GM06990 (cell line): ENCODE measurements around the gene DTNA.

ENCODE experiments used
- DNase-seq: peaks from one replicate; pipeline ENCODE4 v3.0.0-alpha.2; 2011; ENCODE audit not compliant: insufficient read length; ENCODE audit errors: extremely low read depth
- H3K27me3 ChIP-seq: replicated peaks from 2 replicates; pipeline ENCODE4 v1.6.0; 2011; ENCODE audit warnings: low read length; ENCODE audit not compliant: control insufficient read depth, insufficient read depth
- H3K36me3 ChIP-seq: 2 replicates; pipeline ENCODE4 v1.5.1; 2011; ENCODE audit warnings: low read length; ENCODE audit not compliant: control insufficient read depth, insufficient read depth
- H3K4me3 ChIP-seq: replicated peaks from 2 replicates; pipeline ENCODE4 v1.5.1; 2011; ENCODE audit warnings: low read depth, mild to moderate bottlenecking, control low read depth, low read length
- TF ChIP-seq, protein P1 (sequence below): IDR thresholded peaks from 2 replicates; pipeline ENCODE4 v1.5.1; 2011; ENCODE audit warnings: low read length, control low read depth, mild to moderate bottlenecking, inconsistent platforms; ENCODE audit not compliant: insufficient read depth, poor library complexity, severe bottlenecking

Gene DTNA

DNA sequence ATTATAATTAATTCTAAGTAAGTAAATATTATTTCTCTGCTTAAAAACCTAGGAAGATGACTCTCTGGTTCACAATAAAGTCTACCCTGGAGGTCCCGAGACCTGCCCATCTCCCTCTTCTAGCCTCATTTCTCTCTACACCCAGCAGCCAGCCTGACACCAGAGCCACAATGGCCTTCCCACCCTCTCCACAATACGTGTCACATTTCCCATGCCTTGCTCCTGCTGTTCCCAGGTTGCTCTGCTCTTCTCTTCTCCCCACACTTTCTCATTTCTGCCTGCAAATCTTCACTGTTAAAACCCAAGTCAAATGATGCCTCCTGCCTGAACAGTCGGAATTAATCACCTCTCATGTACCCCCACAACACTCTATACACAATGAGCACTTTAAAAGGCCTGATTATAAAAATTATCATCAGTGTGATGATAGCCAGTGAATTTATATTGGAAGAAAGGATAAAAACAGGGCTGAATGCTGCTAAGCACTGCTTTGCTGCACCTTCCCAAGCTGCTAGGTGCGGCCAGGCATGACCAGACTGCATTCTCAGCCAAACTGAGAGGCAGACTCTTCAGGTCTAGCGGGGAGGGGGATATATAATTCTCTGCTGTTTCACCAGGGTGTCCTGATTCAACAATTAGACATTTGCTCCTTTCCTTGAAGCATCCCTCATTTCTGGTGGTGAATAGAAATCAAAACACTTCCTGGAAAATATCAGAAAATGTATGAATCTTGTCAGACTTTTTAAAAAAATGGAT lies 160.6 kb downstream of the DTNA start:
- DNase-seq: no peak
- Histone ChIP-seq H3K4me3 (no peak overlapping the region), H3K36me3 (no peaks in the 10 kb centered on the region), H3K27me3 (no peaks in the 10 kb centered on the region)
- TF ChIP-seq, protein P1, sequence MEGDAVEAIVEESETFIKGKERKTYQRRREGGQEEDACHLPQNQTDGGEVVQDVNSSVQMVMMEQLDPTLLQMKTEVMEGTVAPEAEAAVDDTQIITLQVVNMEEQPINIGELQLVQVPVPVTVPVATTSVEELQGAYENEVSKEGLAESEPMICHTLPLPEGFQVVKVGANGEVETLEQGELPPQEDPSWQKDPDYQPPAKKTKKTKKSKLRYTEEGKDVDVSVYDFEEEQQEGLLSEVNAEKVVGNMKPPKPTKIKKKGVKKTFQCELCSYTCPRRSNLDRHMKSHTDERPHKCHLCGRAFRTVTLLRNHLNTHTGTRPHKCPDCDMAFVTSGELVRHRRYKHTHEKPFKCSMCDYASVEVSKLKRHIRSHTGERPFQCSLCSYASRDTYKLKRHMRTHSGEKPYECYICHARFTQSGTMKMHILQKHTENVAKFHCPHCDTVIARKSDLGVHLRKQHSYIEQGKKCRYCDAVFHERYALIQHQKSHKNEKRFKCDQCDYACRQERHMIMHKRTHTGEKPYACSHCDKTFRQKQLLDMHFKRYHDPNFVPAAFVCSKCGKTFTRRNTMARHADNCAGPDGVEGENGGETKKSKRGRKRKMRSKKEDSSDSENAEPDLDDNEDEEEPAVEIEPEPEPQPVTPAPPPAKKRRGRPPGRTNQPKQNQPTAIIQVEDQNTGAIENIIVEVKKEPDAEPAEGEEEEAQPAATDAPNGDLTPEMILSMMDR: no peak

DNA sequence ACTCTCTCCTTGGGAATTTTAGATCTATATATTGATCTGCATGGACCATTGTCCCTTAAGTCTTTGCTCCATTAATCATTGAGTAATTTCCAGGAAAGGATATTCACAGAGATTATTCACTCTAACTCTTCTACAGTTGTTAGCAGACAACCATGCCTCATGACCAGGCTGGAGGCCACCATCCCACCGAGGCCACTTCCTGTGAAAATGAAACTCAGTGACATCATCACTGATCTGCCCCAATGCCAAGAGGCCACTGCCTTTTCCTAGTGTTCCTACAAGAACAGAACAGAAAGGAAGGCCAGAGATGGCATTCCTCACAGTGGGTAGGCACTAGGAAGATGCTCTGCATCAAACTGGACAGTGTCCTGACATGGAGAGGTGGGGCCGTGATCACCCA lies 161.3 kb downstream of the DTNA start:
- Histone ChIP-seq H3K36me3 (no peaks in the 10 kb centered on the region), H3K27me3 (no peaks in the 10 kb centered on the region), H3K4me3 (no peak overlapping the region)
- TF ChIP-seq, protein P1: no peak
- no peak for DNase-seq

DNA sequence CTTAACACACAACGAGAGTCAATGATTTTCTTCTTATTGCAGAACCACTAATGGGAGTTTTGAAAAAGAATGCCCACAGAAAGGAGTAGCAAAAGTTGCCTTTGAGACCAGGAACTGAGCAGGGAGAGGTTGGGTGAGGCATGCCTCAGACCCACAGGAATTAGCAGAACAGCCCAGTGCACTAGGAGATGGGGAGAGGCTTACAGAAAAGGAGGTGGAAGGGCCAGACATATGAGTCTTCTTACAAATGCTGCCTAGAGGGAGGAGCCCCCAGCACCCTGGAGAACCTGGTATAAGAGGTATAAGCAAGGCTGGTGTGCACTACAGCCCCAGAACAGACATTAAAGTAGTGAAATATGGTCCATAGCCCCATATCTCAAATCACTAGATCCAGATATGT lies 162.0 kb downstream of the DTNA start:
- DNase-seq: no peak
- Histone ChIP-seq H3K27me3 (no peaks in the 10 kb centered on the region), H3K4me3 (no peak overlapping the region), H3K36me3 (no peaks in the 10 kb centered on the region)
- TF ChIP-seq, protein P1: no peak

DNA sequence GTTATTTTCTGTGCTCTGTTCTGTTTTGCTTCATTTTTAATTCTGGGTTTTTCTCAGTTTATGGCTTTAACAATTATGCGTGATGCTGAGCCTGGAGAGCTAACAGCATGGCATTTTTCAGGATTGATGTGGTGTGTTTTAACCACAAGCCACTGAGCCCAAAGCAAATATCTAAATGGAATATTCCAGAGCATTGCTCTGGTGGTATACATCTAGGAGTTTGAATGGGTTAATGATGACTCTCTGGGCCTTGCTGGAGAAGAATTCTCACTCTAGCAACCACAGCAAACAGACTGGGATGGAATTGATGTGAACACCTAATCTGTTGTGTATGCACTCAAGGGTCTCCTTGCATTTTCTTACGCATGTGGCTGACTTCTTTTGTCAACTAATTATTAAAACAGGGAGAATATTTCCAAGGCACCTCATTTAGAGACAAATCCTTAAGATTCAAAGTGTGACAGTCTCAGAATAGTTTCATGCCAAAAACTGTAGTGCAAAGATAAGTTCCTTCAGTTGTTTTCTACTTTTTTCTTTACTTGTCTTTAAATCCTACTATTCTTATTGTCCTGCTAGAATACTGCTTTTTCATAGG lies 164.0 kb downstream of the DTNA start:
- no peaks in the 10 kb centered on the region for H3K27me3 ChIP-seq
- TF ChIP-seq, protein P1: no peak
- no peak overlapping the region for H3K4me3 ChIP-seq
- no peak for DNase-seq
- no peaks in the 10 kb centered on the region for H3K36me3 ChIP-seq

DNA sequence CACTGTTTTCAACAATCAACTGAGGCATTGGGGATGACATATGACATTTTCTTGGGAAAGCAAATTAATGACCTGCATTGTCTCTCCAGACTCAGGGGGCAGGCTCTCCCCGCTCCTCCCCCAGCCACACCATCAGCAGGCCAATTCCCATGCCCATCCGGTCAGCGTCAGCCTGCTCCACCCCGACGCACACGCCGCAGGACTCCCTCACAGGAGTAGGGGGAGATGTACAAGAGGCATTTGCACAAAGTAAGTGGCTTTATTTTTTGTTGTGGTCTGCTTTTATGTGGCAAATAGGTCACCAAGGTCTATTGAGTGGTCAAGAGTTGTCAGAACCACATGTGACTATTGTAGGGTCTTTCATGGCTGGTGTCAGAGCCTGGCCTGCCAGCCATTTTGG lies 165.1 kb downstream of the DTNA start:
- Histone ChIP-seq H3K36me3 (no peaks in the 10 kb centered on the region), H3K27me3 (no peaks in the 10 kb centered on the region), H3K4me3 (no peak overlapping the region)
- TF ChIP-seq, protein P1: no peak
- DNase-seq: no peak
